NCI-H1417 (cell line): ENCODE measurements around the gene POC5.
"Not testable (repeated sequence)": the region's sequence is repeated elsewhere in the genome, so short reads cannot be mapped to it uniquely, and the experiment has no call there.

Source experiments
- DNase-seq, 3 experiments: peaks; one replicate each; lab custom pipeline; 2025; lab: John Stamatoyannopoulos, UW

Gene POC5

DNA sequence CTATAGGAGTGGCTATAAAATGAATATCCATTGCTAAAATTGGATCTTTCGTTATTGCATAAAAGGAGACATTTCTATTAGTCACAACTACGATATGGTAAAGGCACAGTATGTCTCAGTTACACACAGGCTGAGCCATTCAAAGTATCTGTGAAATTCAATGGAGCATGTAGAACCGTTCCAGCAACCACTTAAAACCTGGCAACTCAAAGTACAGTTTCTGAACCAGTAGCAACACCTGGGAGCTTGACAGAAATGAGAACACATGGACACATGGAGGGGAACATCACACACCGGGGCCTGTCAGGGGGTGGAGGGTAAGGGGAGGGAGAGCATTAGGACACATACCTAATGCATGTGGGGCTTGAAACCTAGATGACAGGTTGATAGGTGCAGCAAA lies 15.4 kb downstream of the POC5 start:
- DNase-seq, result peak in 1 of 3 experiments; percentile 30

DNA sequence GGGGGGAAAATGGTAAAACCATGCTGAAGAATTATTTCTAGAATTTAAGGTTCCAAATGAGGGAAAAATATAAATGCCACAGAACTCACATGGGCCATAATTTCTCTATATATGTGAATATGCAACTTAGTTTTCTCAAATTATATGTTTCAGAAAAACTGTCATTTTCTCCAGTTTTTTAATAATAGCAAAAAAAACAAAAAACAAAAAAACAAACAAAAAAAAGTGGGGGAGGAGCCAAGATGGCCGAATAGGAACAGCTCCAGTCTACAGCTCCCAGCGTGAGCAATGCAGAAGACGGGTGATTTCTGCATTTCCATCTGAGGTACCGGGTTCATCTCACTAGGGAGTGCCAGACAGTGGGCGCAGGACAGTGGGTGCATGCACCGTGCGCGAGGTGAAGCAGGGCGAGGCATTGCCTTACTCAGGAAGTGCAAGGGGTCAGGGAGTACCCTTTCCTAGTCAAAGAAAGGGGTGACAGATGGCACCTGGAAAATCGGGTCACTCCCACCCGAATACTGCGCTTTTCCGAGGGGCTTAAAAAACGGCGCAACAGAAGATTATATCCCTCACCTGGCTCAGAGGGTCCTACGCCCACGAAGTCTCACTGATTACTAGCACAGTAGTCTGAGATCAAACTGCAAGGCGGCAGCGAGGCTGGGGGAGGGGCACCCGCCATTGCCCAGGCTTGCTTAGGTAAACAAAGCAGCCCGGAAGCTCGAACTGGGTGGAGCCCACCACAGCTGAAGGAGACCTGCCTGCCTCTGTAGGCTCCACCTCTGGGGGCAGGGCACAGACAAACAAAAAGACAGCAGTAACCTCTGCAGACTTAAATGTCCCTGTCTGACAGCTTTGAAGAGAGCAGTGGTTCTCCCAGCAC lies 21.5 kb downstream of the POC5 start:
- DNase-seq, result not testable (repeated sequence)

DNA sequence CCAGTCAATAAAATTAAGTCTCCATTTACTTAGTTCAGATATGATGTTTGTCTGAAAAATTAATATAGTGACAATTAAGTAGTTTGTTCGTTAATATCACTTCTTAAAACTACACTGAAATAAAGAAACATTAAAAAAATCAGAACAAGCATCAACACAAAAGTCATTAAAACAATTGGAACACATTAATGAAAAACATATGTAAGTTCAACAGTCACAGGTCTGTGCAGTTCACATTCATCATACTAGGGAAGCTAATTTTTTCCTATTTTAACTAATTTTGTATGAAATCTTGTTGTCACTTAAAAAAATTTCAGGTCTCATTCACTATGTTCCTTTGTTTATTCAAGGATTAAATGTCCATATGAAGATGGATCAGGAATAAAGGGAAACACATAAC lies 22.5 kb downstream of the POC5 start:
- DNase-seq, result no peak

DNA sequence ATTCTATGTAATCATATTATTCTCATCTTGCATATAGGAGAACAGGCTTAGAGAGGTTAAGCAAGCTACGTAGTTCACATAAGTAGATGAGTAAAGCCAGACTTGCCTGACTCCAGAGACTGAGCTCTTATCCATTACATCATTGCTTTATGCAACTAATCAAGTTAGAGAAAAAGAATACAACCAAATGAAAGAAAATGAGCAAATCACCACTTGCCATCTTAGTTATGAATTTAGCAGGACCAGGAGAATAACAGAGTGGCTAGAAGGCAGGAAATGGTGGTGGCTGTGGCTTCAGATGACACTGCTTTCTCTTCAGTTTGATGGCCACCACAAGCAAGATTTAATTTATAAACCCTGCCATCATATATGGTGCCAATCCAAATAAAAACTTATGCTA lies 26.6 kb downstream of the POC5 start:
- no peak for DNase-seq

DNA sequence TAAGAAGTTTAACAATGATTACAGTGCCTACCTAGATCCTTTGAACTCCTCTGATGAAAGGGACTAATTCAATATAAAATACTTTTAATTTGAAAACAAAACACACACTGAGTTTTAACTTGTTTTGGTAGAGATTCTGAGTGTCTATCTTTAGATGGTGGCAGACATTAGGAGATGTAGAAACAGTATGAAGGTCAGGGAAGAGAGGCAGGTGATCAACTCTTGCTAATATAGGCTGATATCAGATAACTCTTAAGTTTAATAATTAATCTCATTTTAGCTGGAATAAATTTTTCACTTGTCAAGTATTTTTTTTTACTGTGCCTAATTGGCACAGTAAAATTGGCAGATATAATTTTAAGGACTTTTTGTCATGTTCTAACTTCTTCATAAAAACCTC lies 30.8 kb downstream of the POC5 start:
- no peak for DNase-seq

DNA sequence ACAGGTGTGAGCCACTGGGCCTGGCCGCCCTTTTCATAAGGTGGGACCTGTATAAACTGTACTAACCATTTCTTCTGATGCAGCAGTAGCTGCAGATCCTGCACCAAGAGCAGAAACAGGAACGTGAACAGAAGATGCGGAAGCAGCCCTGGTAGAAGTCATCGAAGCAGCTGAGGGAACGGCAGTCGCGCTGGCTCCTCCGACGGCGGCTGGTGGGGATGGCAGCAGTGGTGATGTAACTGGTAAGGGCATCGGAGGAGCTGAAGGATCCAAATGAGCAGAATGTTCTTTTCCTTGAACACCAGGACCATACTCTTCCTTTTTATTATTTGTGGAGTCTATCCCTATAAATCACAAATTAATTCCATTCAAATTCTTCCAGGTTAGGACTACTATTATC lies 32.1 kb downstream of the POC5 start:
- DNase-seq, result no peak

DNA sequence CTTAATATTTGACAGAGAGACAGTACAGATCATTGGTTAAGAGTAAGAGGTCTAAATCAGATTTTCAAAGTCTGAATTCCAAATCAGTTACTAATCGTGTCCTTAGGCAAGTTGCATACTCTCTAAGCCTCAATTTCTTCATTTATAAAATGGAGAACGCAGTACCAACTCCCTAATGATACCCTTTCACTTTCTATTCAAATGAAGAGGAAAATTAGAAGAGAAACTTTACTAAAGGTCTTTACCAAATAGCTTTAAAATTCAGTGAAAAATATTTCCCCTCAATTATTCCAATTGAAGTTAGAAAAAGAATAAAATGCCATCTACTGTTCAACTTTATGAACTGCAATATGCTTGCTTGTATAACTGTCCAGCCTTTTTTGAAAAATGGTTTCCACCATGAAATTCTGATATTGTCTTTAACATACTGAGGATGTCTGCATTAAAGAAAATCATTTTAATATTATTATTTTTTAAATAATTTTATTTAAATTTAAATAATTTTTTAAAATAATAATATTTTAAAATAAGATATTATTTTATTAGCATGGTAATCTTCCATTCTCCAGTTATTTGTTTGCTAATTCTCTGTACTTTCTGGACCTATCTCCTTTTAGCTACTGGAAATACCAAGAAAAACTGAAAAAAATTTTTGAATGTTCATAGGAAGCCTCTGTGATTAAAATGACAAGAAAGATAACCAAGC lies 36.0 kb downstream of the POC5 start:
- DNase-seq, result peak in 2 of 3 experiments; percentile 54 to 64

DNA sequence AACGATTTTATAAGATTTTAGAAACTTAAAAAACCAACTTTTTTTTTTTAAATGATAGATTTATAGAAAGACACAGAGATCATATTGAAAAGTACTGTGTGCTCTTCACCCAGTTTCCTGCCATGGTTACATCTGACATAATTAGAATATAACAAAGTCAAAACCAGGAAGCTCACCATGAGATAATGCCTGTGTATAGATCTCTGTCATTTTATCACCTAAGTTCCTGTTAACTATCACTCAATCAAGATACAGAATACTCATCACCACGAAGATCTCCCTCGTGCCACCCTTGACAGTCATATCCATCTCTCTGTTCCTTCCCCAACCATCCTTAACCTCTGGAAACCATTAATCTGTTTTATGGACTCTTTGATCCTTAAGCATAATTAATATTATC lies 39.1 kb downstream of the POC5 start:
- DNase-seq, result no peak

DNA sequence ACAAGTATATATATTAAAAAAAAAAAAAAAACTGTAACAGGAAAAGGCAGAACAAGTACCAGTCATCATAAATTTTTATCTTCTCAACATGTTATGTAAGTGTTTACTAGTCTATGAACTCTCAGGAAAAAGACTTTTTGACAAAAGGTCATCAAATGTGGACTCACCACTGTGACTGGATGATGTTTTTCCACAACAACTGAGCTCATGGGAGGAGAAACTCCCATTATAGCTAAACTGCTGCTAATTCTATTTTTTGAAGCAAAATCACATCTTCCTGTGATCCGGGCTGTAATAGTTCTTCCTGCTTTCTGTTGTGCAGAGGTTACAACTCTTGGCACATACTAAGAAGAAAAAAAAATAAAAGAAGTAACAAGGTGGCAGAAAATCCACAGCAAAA lies 39.6 kb downstream of the POC5 start:
- no peak for DNase-seq

DNA sequence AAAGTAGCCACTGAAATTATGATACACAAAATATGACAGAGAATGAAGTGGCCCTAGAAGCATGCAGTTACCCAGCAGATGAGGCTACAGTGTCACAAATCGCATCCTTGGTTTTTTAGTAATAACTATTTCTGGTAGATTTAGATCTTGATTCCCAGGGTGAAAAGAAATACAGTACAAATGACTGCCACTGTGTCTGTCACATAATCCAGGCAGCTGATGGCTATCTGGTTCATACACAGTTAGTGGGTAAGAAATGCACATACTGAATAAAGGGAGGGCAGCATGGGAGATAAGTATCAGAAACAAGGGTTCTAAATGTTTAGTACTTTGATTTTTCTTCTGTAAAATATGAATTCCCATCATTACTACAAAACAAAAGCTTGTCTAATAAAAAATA lies 41.5 kb downstream of the POC5 start:
- DNase-seq, result no peak

DNA sequence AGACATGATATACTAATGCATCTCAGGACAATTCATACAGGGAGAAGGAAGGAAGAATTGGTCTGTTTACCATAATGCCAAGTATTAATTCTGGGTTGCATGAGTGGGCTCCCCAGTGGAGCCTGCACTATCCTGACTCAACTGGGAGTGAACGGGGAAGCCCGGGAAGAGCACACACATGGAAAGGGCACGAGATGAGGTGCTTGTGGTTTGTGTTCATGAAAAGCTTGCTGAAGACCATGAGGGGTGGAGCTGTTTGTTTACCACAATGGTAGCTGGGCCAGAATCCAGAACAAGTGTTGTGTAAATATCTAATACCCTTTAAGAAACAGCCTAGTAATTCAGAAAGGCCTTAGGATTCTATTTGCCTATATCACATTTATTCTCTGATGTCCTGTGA lies 44.6 kb downstream of the POC5 start:
- DNase-seq, result no peak

DNA sequence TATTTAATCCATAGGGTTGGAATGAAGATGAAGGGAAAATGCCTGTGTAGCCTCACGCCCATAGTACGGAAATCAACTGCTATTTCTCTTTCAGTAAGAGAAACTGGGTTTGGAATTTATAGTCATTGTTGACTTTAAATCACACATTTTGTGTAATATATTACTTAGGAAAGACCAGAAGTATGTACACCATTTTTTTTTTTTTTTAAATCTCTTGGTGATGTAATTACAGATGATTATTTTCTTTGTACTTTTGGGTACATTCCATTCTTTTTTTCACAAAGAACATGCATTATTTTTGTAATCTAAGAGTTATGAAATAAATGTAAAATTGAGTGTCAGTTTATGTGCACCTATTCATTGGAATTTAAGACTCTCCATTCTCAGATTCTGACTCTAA lies 45.7 kb downstream of the POC5 start:
- DNase-seq, result no peak

DNA sequence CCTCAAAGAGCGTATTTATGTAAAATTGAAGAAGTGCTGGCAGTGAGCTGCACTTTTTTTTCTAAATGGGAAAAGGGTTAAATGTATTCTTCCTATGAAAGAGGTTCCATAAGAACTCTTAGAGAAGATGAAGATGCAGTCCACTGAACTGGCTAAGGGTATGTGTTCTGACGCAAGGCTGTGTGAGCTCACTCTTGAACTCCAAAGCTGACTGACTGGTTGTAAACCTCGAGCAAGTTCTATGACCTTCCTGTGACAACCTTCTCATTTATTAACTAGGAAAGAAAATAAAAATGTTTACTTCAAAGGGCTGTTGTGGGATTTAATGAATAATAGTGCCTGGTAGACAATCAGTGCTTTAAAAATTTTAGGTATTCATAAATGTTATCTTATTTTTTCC lies 46.7 kb downstream of the POC5 start:
- DNase-seq, result no peak

DNA sequence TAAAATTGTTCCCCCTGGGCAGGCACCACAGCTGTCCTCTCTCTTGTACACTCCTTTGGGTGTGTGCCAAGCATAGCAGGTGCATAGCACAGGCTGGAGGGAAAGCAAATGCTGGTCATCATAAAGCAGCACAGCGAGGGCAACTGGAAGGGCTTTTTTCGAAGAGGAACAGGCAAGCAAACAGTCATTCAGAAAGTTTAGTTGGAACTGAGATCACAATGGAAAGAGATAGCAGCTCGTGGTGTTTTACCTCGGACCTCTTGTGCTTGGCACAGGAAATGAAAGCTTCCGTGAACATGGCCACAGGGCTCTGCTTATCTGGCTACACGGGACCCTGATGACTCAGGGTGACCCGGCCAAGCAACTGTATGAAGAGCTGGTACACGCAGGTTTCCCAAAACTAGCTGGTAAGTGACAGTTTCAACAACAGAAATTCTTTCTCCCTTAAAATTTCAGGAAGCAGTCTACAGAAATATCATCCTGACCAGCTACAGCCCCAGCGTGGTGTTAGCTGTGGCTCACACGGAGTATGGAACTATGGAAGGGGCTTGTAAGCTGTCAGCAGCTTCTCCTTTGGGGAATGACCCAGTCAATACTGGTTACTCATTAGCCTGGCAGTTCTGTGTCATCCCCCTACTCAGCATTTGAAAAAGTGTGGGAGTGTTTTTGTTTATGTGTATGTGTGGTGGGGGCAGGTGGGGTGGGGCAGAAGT lies 48.1 kb downstream of the POC5 start:
- DNase-seq, result peak; percentile 21 to 82 (median 66)

DNA sequence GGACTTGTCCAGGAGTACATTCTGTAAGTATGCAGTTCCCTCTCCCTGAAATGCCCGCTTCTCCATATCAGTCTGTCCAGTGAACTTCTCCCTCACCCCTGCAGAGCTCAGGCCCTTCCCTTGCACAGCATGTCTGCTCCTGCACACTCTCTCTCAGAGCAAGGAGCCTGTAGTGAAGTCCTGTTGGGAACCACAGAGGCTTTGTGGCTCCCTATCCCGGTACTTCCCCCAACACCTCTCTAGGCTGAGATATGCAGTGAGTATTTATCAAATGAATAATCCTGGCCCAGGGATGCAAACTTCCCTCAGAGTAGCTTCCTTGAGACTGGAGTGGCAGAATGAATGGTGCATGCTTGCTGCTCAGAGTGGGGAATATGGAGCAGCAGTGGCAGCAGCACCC lies 48.8 kb downstream of the POC5 start:
- DNase-seq, result no peak

DNA sequence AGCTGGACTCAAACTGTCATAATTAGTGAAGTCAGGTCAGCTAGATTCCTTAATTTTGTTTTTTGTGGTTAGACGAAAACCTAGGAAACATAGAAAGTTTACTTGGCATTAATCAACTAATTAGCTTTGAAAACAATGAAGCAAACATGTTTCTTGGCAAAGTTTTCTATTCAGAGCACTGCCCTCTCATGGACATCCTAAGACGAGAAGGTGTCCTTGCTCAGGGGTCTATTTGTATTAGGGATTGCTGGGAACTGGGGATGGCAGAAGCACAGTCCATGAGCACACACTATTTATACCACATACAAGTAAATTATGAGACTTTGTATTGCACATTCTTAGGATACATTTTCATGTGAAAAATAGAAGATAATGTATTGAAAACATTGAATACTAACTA lies 49.7 kb downstream of the POC5 start:
- DNase-seq, result no peak

DNA sequence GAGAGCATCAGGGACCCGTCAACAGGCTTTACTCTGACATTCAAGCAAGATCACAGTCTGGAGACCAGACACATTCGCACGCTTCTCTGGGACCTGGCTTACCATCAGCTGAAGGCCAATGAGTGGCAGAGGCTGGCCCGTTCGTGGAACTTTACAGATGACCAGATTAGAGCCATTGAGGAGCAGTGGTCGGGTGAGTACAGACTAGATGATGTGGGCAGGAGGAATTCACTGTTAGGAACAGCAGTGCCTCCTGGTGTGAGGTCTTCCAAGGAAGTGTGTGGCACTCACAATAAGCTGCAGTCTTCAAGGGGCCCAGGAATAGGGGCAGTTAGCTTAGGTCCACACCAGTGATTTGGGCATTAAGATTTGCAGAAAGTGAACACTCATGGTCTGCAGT lies 50.4 kb downstream of the POC5 start:
- DNase-seq, result no peak

DNA sequence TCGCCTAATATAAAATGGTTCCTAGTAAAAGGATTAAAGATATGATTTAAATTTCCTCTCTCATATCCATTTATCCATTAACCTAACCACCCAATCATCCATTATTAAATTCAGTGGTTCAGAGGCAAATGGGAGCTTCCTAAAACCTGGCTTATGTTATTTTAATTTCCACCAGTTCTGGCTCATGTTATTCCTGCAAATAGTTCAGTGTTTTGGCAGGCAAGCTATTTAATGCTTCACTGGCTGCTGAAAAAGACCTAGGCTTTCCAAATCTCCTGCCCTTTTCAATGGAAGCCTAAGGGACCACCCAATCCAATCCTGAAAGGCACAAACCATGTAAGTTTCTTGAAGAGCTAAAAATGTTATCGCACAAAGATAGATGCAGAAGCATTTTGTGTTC lies 52.3 kb downstream of the POC5 start:
- DNase-seq, result no peak

DNA sequence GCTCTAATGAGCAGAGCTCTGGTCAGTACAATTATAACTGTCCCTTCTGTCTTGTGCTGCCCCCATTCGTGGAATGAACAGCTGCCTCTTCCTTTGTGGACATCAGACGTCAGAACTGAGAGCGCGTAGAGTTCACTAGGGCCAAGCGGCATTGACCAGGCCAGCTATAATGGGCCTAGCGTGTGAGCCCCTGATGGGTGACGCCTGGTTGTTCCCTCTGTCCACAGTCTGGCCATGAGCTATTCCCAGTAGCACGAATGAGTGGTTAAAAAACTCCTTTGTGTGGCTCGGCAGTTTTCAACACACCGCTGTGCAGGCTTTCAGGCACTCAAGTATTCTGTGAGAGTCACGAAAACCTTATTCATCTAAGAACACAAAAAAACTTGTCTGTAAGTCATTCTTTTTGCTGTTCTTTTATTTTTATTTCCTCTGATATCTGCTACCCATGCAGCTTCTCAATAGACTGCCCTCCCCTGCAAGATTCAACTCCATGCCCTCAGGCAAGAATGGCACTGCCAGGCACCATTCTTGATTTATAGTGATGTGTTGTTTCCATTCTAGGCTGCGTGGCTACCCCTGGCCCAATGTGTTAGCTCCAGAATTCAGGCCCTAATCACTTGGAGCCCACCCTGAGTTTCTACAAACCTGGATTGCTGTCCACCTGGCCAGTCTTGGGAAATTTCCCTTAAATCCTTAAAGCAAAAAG lies 53.5 kb downstream of the POC5 start:
- peak in 1 of 3 experiments; percentile 4 for DNase-seq

DNA sequence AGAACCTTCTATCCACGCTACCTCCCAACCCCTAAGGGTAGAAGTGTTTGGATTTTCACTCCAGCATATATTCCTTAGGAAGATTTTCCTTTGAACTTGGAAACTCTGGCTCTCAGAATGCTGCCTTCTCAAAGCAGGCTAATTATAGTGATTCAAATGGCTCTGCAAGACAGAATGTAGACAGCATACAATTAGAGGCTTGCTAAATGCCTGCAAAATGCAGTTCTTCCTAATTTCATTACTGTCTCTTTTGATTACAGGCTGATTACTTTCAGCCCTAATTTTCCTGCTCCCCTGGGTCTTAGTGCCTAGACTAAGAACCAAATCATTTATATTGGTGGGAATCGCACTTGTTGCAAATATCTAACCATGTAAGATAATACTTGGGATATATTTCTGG lies 55.2 kb downstream of the POC5 start:
- DNase-seq, result no peak

DNA sequence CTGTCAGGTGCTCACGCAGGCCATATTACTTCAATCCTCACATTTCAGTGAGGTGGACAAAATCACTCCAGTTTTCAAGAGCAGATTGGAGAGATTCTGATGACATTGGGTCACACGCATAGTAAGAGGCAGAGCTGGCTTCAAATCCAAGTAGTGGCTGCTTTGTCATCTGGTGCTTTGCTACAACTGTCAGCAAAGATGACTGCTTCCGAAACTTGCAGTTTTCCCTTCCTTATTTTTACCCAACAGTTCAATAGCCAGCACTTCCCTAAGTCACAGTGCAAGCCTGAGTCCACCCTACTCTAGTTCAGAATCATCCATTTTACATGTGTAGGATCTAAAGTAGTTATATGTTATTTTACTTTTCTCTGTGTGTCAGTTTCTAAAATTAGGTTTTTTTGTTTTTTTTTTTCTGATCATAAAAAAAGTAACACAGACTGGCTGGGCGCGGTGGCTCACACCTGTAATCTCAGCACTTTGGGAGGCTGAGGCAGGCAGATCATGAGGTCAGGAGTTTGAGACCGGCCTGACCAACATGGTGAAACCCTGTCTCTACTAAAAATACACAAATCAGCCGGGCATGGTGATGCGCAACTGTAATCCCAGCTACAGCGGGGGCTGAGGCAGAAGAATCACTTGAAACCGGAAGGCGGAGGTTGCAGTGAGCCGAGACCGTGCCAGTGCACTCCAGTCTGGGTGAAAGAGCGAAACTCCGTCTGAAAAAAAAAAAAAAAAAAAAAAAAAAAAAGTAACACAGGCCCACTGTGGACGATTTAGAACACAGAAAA lies 56.4 kb downstream of the POC5 start:
- peak in 1 of 3 experiments; percentile 28 for DNase-seq
